ENCODE measurements around the gene STK11.

STK11 gene

DNA sequence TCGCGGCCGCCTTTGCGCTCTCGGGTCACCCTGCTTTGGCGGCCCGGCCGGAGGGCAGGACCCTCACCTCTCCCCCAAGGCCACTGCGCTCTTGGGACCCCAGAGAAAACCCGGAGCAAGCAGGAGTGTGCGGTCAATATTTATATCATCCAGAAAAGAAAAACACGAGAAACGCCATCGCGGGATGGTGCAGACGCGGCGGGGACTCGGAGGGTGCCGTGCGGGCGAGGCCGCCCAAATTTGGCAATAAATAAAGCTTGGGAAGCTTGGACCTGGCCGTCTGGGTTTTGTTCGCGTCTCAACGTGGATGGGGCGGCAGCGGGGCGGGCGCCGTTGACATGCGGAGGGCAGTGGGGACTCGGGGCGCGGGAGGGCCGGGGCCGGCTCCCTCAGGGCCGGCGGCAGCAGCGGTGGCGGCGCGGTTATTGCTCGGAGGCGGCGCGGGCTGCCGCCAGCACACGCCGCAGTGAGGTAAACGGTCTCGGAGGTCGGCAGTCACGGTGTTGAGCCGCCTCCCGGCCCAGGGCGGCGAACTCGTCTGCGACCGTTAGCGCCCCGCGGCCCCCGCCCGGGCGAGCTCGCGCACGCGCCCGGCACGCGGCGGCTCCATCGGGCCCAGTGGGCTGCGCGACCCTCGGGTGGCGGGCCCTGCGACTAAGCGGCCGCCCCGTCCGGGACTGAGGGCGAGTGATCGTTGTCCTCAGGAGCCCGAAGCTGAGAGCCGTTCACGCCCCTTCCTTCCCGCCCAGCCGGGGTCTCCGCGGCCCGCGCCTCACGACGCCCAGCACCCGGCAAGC is 22.8 kb downstream of the STK11 start:
- ChIA-PET POLR2A (interaction anchor here (0.6 to 1.0 kb wide), 3 partner anchors 41 to 98 kb away, joined by 5 to 7 read pairs (median 5); partner anchors contain the start of gene CIRBP), CTCF (no interaction called here)
- DNase-seq (ENCODE audit: extremely low spot score): no peak
- TF ChIP-seq CTCF (IDR thresholded peaks at IDR 0.05; ENCODE audit: control extremely low read depth, extremely low read depth, low read depth, missing control alignments): no peak

DNA sequence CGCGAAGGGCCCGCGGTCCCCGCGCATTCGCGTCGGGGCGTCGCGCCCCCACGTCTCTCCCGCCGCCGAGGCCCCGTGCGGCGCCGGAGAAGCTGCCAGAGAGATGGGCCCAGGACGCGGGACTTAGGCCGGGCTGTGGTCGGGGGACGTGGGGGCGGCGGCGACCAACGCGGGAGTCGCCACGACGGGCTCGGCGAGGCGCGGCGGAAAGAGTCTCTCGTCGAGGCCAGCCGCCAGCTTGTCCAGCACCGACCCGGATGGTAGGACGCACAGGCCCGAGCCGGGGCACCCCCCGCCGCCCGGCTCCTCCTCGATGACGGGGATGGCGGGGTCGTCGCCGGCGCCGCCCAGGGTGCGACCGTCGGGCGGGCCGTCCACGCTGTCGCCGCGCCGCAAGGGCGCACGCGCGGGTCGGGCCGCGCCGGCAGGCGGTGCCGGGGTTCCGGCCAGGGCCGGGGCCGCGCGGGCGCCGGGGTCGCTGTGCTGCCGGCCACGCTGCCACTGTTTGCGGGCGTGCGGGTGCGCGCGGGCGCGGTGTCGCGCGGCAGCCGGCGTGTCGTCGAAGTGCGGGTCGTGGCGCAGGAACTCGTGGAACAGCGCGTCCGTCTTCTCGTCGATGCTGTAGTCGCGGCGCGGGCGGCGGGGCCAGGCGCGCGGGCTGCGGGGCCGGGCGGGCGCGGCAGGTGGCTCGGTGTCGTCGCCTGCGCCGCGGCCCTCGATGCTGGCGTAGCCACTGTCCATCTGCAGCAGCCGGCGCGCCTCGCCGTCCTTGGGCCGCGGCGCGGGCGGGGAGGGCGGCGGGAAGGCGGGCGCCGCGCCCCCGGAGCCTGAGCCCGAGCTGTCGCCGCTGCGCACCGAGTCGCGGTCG is 23.7 kb downstream of the STK11 start:
- DNase-seq (ENCODE audit: extremely low spot score): no peak
- POLR2A ChIA-PET: no interaction called here
- CTCF ChIA-PET: interaction anchor here (0.7 kb wide), 1 partner anchor 11 kb away, joined by 3 read pairs; no protein-coding TSS in a partner anchor
- TF ChIP-seq CTCF (IDR thresholded peaks at IDR 0.05; ENCODE audit: control extremely low read depth, extremely low read depth, low read depth, missing control alignments): no peak

DNA sequence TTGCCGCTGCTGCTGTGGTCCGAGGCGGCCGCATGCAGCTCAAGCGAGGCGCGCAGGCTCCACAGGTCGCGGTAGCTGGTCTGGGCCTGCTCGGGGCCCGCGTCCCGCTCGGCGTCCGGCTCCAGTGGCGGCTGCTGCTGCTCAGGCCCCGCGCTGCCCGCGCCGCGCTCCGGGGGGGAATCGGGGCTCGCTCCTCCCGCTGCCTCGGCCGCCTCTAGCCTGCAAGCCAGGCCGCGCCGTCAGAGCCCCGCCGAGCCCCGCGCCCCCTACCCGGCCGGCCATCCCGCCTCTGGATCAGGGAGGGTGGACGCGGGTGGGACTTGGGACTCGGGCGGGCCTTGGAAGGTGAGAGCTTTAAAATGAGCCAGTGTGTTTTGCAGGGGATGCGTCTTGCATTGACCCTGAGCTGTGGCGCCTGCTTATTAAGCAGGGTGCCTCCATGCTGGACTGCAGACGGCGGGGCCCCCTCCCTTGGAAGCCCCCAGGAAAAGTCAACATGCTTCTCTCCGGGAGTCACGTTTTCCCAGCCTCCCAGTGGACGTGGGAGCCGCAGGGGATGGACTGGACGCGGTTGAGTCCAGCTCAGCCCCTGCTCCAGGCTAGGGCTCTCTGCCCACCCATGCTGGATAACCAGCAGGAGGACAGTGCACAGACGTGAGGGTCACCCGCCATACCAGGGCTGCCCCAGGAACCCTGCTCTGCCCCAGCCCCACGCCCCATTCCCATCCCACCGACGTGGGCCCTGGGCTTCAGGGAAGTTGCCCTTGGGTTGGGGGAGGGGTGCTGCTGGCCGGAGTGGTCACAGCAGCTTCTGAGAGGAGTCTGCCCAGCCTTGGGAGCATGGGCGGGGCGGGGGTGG is 24.6 kb downstream of the STK11 start:
- POLR2A ChIA-PET: interaction anchor here (0.6 kb wide), 1 partner anchor 22 kb away, joined by 3 read pairs; no protein-coding TSS in a partner anchor
- CTCF ChIA-PET: interaction anchor here (0.7 kb wide), 1 partner anchor 10 kb away, joined by 3 read pairs; no protein-coding TSS in a partner anchor
- no peak for TF ChIP-seq CTCF (IDR thresholded peaks at IDR 0.05; ENCODE audit: control extremely low read depth, extremely low read depth, low read depth, missing control alignments)
- no peak for DNase-seq (ENCODE audit: extremely low spot score)

DNA sequence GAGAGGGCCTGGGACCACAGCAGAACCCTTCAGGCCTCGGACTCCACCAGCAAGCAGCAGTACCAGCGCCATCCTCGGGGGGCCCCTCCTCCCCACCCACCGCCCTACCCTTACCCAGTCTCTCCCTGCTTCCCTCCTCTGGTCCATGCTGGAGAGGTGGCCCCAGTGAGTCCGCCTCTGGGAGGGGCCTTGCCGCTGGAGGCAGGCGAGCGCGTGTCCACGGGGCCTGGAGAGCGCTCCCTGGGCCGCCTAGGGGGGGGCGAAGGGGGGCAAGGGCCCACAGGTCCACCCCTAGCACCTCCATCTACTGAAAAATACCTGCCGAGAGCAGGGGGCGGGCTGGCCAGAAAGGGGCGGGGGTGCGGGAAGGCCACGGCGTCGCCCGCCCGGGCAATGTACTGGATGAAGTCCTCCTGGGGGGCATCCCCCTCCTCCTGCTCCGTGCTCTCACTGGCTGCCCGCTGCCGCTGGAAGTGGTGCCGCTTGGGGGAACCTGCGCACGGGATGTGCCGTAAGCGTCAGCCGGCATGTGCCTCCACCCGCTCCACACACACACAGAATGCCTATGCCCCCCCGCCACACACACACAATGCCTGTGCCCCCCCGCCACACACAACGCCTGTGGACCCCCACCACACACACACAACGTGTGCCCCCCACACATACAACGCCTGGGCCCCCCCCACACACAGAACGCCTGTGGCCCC is 25.4 kb downstream of the STK11 start:
- no peak for DNase-seq (ENCODE audit: extremely low spot score)
- CTCF ChIA-PET: no interaction called here
- POLR2A ChIA-PET: no interaction called here
- no peak for TF ChIP-seq CTCF (IDR thresholded peaks at IDR 0.05; ENCODE audit: control extremely low read depth, extremely low read depth, low read depth, missing control alignments)

GRCh38 chr19:1231729-1232637 is 26.4 kb downstream of the STK11 start:
- no peak for TF ChIP-seq CTCF (IDR thresholded peaks at IDR 0.05; ENCODE audit: control extremely low read depth, extremely low read depth, low read depth, missing control alignments)
- ChIA-PET POLR2A (no interaction called here), CTCF (interaction anchor here (0.8 to 1.9 kb wide), 4 partner anchors 9 to 14 kb away, joined by 3 to 5 read pairs (median 4); no protein-coding TSS in a partner anchor)
- DNase-seq (ENCODE audit: extremely low spot score): no peak
